Omental fat pad (tissue), 4 donors: ENCODE data around the gene MAP4K4. TPM values are rescaled to one million over a fixed set of nuclear protein-coding genes. Genes with fewer than 3 reads are reported as not detected.
"Not testable (repeated sequence)": the region's sequence is repeated elsewhere in the genome, so short reads cannot be mapped to it uniquely, and the experiment has no call there.

Experiments used
- ATAC-seq: fragments of 150-250 bp; one replicate; pipeline ENCODE4 v1.9.1; 2016; ENCODE audit warnings: mild to moderate bottlenecking, moderate library complexity; ENCODE audit not compliant: low FRiP score
- DNase-seq: peaks from one replicate; pipeline ENCODE4 v3.0.0-alpha.2; 2019; ENCODE audit warnings: low spot score
- total RNA-seq, 4 donors: library from RNA; depleted of rRNA; stranded (reverse); fragments of >200 nt; gene quantifications; one replicate each; pipeline ENCODE4 v1.1.0, GENCODE V29; 2016
- TF ChIP-seq, protein P1 (sequence below), 3 donors: fragments of 450-650 bp; IDR thresholded peaks; one replicate each; pipeline ENCODE4 v1.5.1; 2016 to 2017; ENCODE audit warnings: antibody characterized with exemption in 3 of 3, mild to moderate bottlenecking in 3 of 3, moderate library complexity in 2 of 3

The MAP4K4 gene
- total RNA-seq, 4 donors from 2014 or later, result 85.9 to 199 (median 110) TPM

DNA sequence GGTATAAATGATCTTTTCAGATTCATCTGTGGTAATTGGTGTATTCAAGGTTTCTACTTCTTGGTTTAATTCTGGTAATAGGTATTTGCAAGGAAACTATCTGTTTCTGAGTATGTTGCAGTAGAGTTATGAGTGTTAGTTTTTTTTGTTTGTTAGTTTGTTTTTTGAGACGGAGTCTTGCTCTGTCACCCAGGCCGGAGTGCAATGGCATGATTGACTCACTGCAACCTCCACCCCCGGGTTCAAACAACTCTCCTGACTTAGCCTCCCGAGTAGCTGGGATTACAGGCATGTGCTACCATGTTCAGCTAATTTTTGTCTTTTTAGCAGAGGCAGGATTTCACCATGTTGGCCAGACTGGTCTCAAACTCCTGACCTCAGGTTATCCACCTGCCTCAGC, 233.3 kb downstream of the MAP4K4 start:
- TF ChIP-seq, protein P1, sequence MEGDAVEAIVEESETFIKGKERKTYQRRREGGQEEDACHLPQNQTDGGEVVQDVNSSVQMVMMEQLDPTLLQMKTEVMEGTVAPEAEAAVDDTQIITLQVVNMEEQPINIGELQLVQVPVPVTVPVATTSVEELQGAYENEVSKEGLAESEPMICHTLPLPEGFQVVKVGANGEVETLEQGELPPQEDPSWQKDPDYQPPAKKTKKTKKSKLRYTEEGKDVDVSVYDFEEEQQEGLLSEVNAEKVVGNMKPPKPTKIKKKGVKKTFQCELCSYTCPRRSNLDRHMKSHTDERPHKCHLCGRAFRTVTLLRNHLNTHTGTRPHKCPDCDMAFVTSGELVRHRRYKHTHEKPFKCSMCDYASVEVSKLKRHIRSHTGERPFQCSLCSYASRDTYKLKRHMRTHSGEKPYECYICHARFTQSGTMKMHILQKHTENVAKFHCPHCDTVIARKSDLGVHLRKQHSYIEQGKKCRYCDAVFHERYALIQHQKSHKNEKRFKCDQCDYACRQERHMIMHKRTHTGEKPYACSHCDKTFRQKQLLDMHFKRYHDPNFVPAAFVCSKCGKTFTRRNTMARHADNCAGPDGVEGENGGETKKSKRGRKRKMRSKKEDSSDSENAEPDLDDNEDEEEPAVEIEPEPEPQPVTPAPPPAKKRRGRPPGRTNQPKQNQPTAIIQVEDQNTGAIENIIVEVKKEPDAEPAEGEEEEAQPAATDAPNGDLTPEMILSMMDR (IDR thresholded peaks at IDR 0.05), result no peak
- DNase-seq (no peak), ATAC-seq (no peak)

DNA sequence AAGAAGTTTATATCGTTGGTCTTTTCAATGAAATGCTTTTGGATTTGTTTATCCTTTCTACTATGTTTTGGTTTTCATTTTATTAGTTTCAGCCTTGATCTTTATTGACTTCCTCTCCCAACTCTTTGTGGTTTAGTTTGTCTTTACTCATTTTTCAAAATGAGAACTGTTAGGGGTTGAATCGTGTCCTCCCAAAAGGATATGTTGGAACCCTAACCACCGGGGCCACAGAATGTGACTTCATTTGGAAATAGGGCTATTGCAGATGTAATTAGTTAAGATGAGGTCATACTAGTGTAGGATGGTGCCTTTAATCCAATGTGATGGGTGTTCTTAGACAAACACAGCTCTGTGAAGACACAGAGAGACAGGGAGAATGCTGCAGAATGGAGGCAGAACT, 233.9 kb downstream of the MAP4K4 start:
- ATAC-seq (no peak), DNase-seq (no peak)
- TF ChIP-seq, protein P1 (IDR thresholded peaks at IDR 0.05), result no peak

DNA sequence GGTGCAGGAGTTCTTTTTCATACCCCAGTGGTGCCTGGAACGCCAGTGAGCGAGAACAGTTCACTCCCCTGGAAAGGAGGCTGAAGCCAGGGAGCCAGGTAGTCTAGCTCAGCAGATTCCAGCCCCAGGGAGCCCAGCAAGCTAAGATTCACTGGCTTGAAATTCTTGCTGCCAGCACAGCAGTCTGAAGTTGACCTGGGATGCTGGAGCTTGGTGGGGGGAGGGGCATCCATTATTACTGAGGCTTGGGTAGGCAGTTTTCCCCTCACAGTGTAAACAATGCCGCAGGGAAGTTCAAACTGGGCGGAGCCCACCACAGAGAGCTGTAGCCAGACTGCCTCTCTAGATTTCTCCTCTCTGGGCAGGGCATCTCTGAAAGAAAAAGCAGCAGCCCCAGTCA, 238.3 kb downstream of the MAP4K4 start:
- ATAC-seq, DNase-seq: not testable (repeated sequence)

DNA sequence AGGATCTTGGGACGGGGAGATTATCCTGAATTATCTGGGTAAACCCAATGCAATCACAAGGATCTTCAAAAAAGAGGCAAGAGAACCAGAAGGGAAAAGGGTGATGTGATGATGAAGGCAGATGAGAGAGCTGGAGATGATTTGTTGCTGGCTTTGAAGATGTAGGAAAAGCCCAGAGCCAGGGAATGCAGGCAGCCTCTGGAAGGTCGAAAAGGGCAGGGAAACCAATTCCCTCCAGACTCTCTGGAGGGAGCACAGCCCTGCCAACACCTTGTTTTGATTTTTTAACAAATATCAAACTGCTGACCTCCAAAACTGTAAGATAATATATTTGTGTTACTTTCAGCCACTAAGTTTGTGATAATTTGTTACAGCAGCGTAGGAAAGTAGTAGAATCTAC, 245.3 kb downstream of the MAP4K4 start:
- TF ChIP-seq, protein P1 (IDR thresholded peaks at IDR 0.05), result no peak
- no peak for DNase-seq
- ATAC-seq, result no peak

Other genes with a start within 250 kb of the MAP4K4 start
- gene RFX8, start 222.6 kb upstream of the MAP4K4 start, total RNA-seq, result 1 to 10 TPM in 2 of 4 donors, not detected in 2; 2.6 to 3.9 TPM